ENCODE results near the gene DNM3. TPM values are rescaled to one million over a fixed set of nuclear protein-coding genes. Genes with fewer than 3 reads are reported as not detected.

The DNM3 gene
- total RNA-seq, 1 donor from 2014 or later, result 4.7 TPM

DNA sequence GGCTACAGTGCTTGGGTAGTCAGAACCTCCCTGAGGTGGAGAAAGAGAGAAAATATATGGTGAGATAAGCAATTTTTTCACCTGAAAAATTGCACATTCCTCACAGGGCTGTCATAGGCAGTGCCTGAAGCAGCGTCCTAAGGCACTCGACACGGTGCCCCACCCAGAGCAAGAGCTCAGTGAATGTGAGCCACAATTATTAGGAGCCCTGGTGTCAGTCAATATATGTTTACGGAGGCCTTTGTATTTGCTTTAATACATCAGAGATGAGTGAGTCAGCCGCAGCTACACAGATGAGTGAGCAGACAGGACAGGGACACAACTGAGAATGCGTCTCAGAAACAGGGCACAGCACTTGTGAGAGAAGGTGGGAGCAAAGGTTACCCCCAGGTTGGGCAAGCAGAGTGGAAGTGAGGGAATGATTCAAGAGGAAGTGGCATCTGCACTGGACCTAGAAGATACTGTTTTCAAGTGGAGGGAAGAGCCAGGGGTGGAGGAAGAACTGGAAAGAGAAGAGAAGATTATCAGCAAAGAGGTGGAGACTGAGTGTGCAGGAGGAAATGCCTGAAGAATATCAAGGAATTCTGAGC, 607.8 kb downstream of the DNM3 start:
- peaks cover 36% of the 10 kb centered on the region for H3K4me1 ChIP-seq (ENCODE audit: insufficient read depth, low read length)
- peaks cover under 1% of the 10 kb centered on the region for H3K79me2 ChIP-seq (ENCODE audit: insufficient read depth, low read length)
- no peak overlapping the region for H3K9ac ChIP-seq (ENCODE audit: low read length)
- no peaks in the 10 kb centered on the region for H3K36me3 Mint-ChIP-seq (ENCODE audit: low read depth, unreplicated experiment)
- TF ChIP-seq EZH2 (IDR thresholded peaks at IDR 0.05; ENCODE audit: insufficient read depth, low read length), result no peak
- FAIRE-seq (no peak), DNase-seq (ENCODE audit: low read depth) (no peak)
- peak overlapping the region; percentile 26 for H3K27ac Mint-ChIP-seq (ENCODE audit: unreplicated experiment)
- H3K4me2 ChIP-seq (ENCODE audit: low read length), result peak overlapping the region; percentile 62
- H3K4me3 Mint-ChIP-seq (ENCODE audit: unreplicated experiment), result no peak overlapping the region
- H3K27me3 ChIP-seq (ENCODE audit: insufficient read depth, low read length), result no peaks in the 10 kb centered on the region
- no peaks in the 10 kb centered on the region for H4K20me1 ChIP-seq (ENCODE audit: insufficient read depth, low read length)
- H3K36me3 ChIP-seq (ENCODE audit: insufficient read depth, low read length), result no peaks in the 10 kb centered on the region
- no peaks in the 10 kb centered on the region for H3K9me3 ChIP-seq (ENCODE audit: insufficient read depth, low read depth, low read length)
- H3K27ac ChIP-seq (ENCODE audit: low read depth, low read length), result no peak overlapping the region
- H2AFZ ChIP-seq (ENCODE audit: low read depth, low read length), result peak overlapping the region; percentile 29
- no peaks in the 10 kb centered on the region for H3K9me3 Mint-ChIP-seq (ENCODE audit: unreplicated experiment)
- peaks cover 34% of the 10 kb centered on the region for H3K4me1 Mint-ChIP-seq (ENCODE audit: low read depth, unreplicated experiment)
- H3K27me3 Mint-ChIP-seq (ENCODE audit: low read depth, unreplicated experiment), result no peaks in the 10 kb centered on the region
- H3K4me3 ChIP-seq (ENCODE audit: insufficient read depth, low read depth, low read length), result no peak overlapping the region

- Histone ChIP-seq H3K27me3 (ENCODE audit: insufficient read depth, low read length) (no peaks in the 10 kb centered on the region), H3K27ac (ENCODE audit: low read depth, low read length) (no peak overlapping the region), H3K79me2 (ENCODE audit: insufficient read depth, low read length) (no peaks in the 10 kb centered on the region), H3K9me3 (ENCODE audit: insufficient read depth, low read depth, low read length) (no peaks in the 10 kb centered on the region), H3K4me3 (ENCODE audit: insufficient read depth, low read depth, low read length) (no peak overlapping the region), H3K9ac (ENCODE audit: low read length) (no peak overlapping the region), H3K36me3 (ENCODE audit: insufficient read depth, low read length) (no peaks in the 10 kb centered on the region), H3K4me2 (ENCODE audit: low read length) (peak overlapping the region; percentile 62), H2AFZ (ENCODE audit: low read depth, low read length) (peak overlapping the region; percentile 54), H4K20me1 (ENCODE audit: insufficient read depth, low read length) (no peaks in the 10 kb centered on the region), H3K4me1 (ENCODE audit: insufficient read depth, low read length) (peaks cover 36% of the 10 kb centered on the region)
- Mint-ChIP-seq H3K36me3 (ENCODE audit: low read depth, unreplicated experiment) (no peaks in the 10 kb centered on the region), H3K9me3 (ENCODE audit: unreplicated experiment) (no peaks in the 10 kb centered on the region), H3K27ac (ENCODE audit: unreplicated experiment) (no peak overlapping the region), H3K27me3 (ENCODE audit: low read depth, unreplicated experiment) (peaks cover 6% of the 10 kb centered on the region), H3K4me1 (ENCODE audit: low read depth, unreplicated experiment) (peaks cover 34% of the 10 kb centered on the region), H3K4me3 (ENCODE audit: unreplicated experiment) (no peak overlapping the region)
- DNase-seq (ENCODE audit: low read depth) (no peak), FAIRE-seq (no peak)
- TF ChIP-seq EZH2 (IDR thresholded peaks at IDR 0.05; ENCODE audit: insufficient read depth, low read length), result no peak
- peak; percentile 78 for TF ChIP-seq CTCF (IDR thresholded peaks at IDR 0.05; ENCODE audit: insufficient read depth, low read depth, low read length)
These were observed 608.6 kb downstream of the DNM3 start for GRCh38 chr1:172449585-172450523.

DNA sequence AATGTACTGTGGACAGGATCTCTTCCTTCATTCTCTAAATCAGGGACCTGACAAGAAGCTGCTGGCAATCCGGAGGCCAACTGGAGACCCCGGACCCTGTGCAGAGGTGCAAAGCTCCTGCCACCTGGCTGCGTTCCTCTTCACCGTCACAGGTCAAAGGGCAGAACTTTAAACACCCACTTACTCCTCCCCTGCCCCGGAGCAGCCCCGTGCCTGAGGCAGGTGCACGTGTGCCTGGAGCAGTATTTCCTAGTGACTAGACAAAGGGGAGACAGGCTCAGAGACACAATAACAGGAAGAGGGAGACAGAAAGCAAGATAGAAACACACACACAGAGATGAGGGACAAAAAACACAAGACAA, 609.2 kb downstream of the DNM3 start:
- H3K9me3 ChIP-seq (ENCODE audit: insufficient read depth, low read depth, low read length), result no peaks in the 10 kb centered on the region
- TF ChIP-seq CTCF (IDR thresholded peaks at IDR 0.05; ENCODE audit: insufficient read depth, low read depth, low read length), result no peak
- TF ChIP-seq EZH2 (IDR thresholded peaks at IDR 0.05; ENCODE audit: insufficient read depth, low read length), result no peak
- H3K4me2 ChIP-seq (ENCODE audit: low read length), result peak overlapping the region; percentile 62
- H3K27me3 ChIP-seq (ENCODE audit: insufficient read depth, low read length), result no peaks in the 10 kb centered on the region
- H3K4me3 ChIP-seq (ENCODE audit: insufficient read depth, low read depth, low read length), result no peak overlapping the region
- Mint-ChIP-seq H3K27me3 (ENCODE audit: low read depth, unreplicated experiment) (peaks cover 6% of the 10 kb centered on the region), H3K4me1 (ENCODE audit: low read depth, unreplicated experiment) (peaks cover 34% of the 10 kb centered on the region), H3K36me3 (ENCODE audit: low read depth, unreplicated experiment) (no peaks in the 10 kb centered on the region), H3K27ac (ENCODE audit: unreplicated experiment) (no peak overlapping the region), H3K9me3 (ENCODE audit: unreplicated experiment) (no peaks in the 10 kb centered on the region), H3K4me3 (ENCODE audit: unreplicated experiment) (no peak overlapping the region)
- H2AFZ ChIP-seq (ENCODE audit: low read depth, low read length), result peak overlapping the region; percentile 54
- DNase-seq (ENCODE audit: low read depth) (no peak), FAIRE-seq (no peak)
- H3K79me2 ChIP-seq (ENCODE audit: insufficient read depth, low read length), result no peaks in the 10 kb centered on the region
- H4K20me1 ChIP-seq (ENCODE audit: insufficient read depth, low read length), result no peaks in the 10 kb centered on the region
- no peaks in the 10 kb centered on the region for H3K36me3 ChIP-seq (ENCODE audit: insufficient read depth, low read length)
- H3K27ac ChIP-seq (ENCODE audit: low read depth, low read length), result no peak overlapping the region
- H3K4me1 ChIP-seq (ENCODE audit: insufficient read depth, low read length), result peaks cover 36% of the 10 kb centered on the region
- H3K9ac ChIP-seq (ENCODE audit: low read length), result no peak overlapping the region
